Stimulated activated effector memory CD8-positive, alpha-beta T cell treated with anti-CD3 and anti-CD28 coated beads, Interleukin-12 subunit alpha, Interleukin-12 subunit beta, amount 100 ng/mL, for 72 hours (primary cell): ENCODE results near the gene MYH14.

Experiments used
- ATAC-seq: fragments of 150-1000 bp; cut with Tn5 transposase; 2 replicates; pipeline ENCODE4 v1.10.0; 2021
- DNase-seq, 2 donors: peaks; one replicate each; pipeline ENCODE4 v3.0.0; 2021 to 2022; ENCODE audit warnings: low spot score in 2 of 2
- H3K27ac Mint-ChIP-seq: one replicate; pipeline ENCODE4 v1.8.0; 2022; ENCODE audit warnings: mild to moderate bottlenecking, mixed read lengths
- H3K36me3 Mint-ChIP-seq: one replicate; pipeline ENCODE4 v1.8.0; 2022; ENCODE audit warnings: mild to moderate bottlenecking, mixed read lengths
- H3K4me1 Mint-ChIP-seq: one replicate; pipeline ENCODE4 v1.8.0; 2022; ENCODE audit warnings: mixed read lengths
- H3K4me3 Mint-ChIP-seq: one replicate; pipeline ENCODE4 v1.8.0; 2022; ENCODE audit warnings: mild to moderate bottlenecking, mixed read lengths
- H3K9me3 Mint-ChIP-seq: one replicate; pipeline ENCODE4 v1.8.0; 2022; ENCODE audit warnings: mixed read lengths

Gene MYH14

GRCh38 chr19:50276370-50277063 lies 73.1 kb downstream of the MYH14 start:
- Mint-ChIP-seq H3K36me3 (no peaks in the 10 kb centered on the region), H3K27ac (no peak overlapping the region), H3K9me3 (no peaks in the 10 kb centered on the region), H3K4me3 (no peak overlapping the region), H3K4me1 (no peaks in the 10 kb centered on the region)
- no peak for DNase-seq
- no peak for ATAC-seq

- no peak overlapping the region for H3K27ac Mint-ChIP-seq
- ATAC-seq, result no peak
These were observed 74.7 kb downstream of the MYH14 start for GRCh38 chr19:50277966-50278580.

GRCh38 chr19:50280074-50280473 lies 76.7 kb downstream of the MYH14 start:
- ATAC-seq (peak; percentile 32), DNase-seq (no peak)
- no peaks in the 10 kb centered on the region for H3K4me1 Mint-ChIP-seq
- no peaks in the 10 kb centered on the region for H3K9me3 Mint-ChIP-seq
- no peak overlapping the region for H3K27ac Mint-ChIP-seq
- no peaks in the 10 kb centered on the region for H3K36me3 Mint-ChIP-seq
- no peak overlapping the region for H3K4me3 Mint-ChIP-seq

More at GRCh38 chr19:50277966-50278580, 74.7 kb downstream of the MYH14 start:
- no peak overlapping the region for H3K4me3 Mint-ChIP-seq
- no peaks in the 10 kb centered on the region for H3K9me3 Mint-ChIP-seq
- H3K36me3 Mint-ChIP-seq, result no peaks in the 10 kb centered on the region
- no peaks in the 10 kb centered on the region for H3K4me1 Mint-ChIP-seq
- no peak for DNase-seq

DNA sequence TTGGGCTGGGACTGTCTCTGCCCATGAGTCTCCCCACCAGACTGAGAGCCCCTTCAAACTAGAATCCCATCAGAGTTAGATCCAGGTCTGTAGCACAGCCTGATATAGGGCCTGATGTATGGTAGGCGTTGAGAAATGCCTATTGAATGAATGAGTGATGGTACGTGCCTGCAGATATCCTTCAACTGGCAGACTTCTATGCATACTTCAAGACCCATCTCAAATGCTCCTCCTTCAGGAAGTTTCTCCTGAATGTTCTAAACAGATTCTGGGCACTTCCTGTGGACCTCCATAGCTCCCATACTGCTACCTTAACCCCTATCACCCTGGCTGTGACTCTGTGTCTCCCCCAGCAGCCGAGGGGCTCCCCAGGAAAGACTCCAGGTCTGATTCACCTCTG lies 77.6 kb downstream of the MYH14 start:
- no peak for ATAC-seq
- no peak overlapping the region for H3K4me3 Mint-ChIP-seq
- no peak for DNase-seq
- no peaks in the 10 kb centered on the region for H3K4me1 Mint-ChIP-seq
- peaks cover 5% of the 10 kb centered on the region for H3K9me3 Mint-ChIP-seq
- H3K36me3 Mint-ChIP-seq, result no peaks in the 10 kb centered on the region
- no peak overlapping the region for H3K27ac Mint-ChIP-seq

GRCh38 chr19:50281491-50281890 lies 78.1 kb downstream of the MYH14 start:
- Mint-ChIP-seq H3K4me3 (no peak overlapping the region), H3K4me1 (no peaks in the 10 kb centered on the region), H3K9me3 (peaks cover 9% of the 10 kb centered on the region), H3K36me3 (no peaks in the 10 kb centered on the region), H3K27ac (no peak overlapping the region)
- ATAC-seq (no peak), DNase-seq (no peak)

GRCh38 chr19:50285833-50286232 lies 82.4 kb downstream of the MYH14 start:
- Mint-ChIP-seq H3K36me3 (no peaks in the 10 kb centered on the region), H3K27ac (no peak overlapping the region), H3K4me1 (no peaks in the 10 kb centered on the region), H3K4me3 (no peak overlapping the region), H3K9me3 (peaks cover 12% of the 10 kb centered on the region)
- ATAC-seq, result no peak
- DNase-seq, result no peak

GRCh38 chr19:50286443-50286842 lies 83.0 kb downstream of the MYH14 start:
- ATAC-seq, result no peak
- no peak overlapping the region for H3K27ac Mint-ChIP-seq
- H3K9me3 Mint-ChIP-seq, result peaks cover 12% of the 10 kb centered on the region
- no peaks in the 10 kb centered on the region for H3K36me3 Mint-ChIP-seq
- DNase-seq, result no peak
- no peaks in the 10 kb centered on the region for H3K4me1 Mint-ChIP-seq
- H3K4me3 Mint-ChIP-seq, result no peak overlapping the region

- Mint-ChIP-seq H3K27ac (no peak overlapping the region), H3K4me1 (no peaks in the 10 kb centered on the region), H3K9me3 (peaks cover 12% of the 10 kb centered on the region), H3K4me3 (no peak overlapping the region), H3K36me3 (no peaks in the 10 kb centered on the region)
- ATAC-seq (no peak), DNase-seq (no peak)
These were observed 83.9 kb downstream of the MYH14 start for GRCh38 chr19:50287331-50287730.

DNA sequence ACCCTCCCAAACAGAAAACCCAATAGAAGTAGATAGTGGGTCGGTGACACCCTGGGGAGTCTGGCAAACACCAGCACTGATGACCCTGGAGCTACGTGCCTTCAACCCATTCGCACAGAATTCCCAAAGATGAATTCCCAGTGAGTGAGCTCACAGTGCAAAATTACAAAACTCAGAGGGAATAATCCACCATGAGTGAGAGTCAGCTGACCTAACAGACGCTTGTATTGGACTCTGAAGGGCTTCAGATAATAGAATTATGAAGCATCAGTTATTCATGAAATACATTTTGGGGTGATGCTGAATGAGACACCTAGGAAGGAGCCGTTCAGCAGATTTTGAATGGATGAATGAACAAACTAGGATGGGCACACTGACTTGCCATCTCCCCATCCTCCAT lies 85.5 kb downstream of the MYH14 start:
- Mint-ChIP-seq H3K27ac (no peak overlapping the region), H3K9me3 (peaks cover 12% of the 10 kb centered on the region), H3K4me1 (no peaks in the 10 kb centered on the region), H3K4me3 (no peak overlapping the region), H3K36me3 (no peaks in the 10 kb centered on the region)
- ATAC-seq (no peak), DNase-seq (no peak)

DNA sequence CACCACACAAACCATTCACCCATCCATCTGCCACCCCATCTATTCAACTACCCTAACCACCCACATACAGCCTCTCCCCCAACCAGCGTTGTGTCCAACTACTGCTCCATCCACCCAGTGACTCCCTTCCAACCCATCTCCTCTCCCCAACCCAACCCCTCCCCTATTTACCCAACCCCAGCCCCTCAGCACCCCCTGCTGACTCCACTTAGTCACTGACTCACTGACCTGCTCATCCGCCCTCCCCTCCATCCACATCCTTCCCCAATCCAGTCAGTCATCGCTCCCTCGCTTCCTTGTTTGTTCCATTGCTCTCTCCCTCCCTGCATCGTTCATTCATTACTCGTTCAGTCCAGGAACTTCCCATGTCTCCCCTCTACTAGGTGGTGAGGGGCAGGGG lies 86.6 kb downstream of the MYH14 start:
- Mint-ChIP-seq H3K4me1 (no peaks in the 10 kb centered on the region), H3K9me3 (peaks cover 12% of the 10 kb centered on the region), H3K27ac (no peak overlapping the region), H3K4me3 (no peak overlapping the region), H3K36me3 (no peaks in the 10 kb centered on the region)
- DNase-seq (no peak), ATAC-seq (no peak)

DNA sequence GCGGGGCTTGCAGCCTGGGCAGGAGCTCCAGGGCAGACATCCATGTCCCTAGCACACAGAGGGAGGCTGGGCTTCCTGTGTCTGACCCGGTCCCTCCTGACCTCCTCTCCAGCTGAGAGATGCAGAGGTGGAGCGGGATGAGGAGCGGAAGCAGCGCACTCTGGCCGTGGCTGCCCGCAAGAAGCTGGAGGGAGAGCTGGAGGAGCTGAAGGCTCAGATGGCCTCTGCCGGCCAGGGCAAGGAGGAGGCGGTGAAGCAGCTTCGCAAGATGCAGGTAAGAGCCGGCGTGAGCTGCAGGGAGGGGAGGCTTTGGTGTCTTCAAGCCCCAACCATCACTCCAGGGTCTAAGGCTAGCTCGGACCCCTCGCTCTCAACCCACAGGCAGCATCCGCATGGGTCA lies 87.4 kb downstream of the MYH14 start:
- Mint-ChIP-seq H3K4me3 (no peak overlapping the region), H3K36me3 (no peaks in the 10 kb centered on the region), H3K4me1 (no peaks in the 10 kb centered on the region), H3K27ac (no peak overlapping the region), H3K9me3 (peaks cover 10% of the 10 kb centered on the region)
- ATAC-seq (no peak), DNase-seq (no peak)

- DNase-seq (no peak), ATAC-seq (no peak)
- Mint-ChIP-seq H3K36me3 (no peaks in the 10 kb centered on the region), H3K4me3 (no peak overlapping the region), H3K9me3 (peaks cover 4% of the 10 kb centered on the region), H3K27ac (no peak overlapping the region), H3K4me1 (no peaks in the 10 kb centered on the region)
These were observed 88.9 kb downstream of the MYH14 start for GRCh38 chr19:50292216-50292827.

DNA sequence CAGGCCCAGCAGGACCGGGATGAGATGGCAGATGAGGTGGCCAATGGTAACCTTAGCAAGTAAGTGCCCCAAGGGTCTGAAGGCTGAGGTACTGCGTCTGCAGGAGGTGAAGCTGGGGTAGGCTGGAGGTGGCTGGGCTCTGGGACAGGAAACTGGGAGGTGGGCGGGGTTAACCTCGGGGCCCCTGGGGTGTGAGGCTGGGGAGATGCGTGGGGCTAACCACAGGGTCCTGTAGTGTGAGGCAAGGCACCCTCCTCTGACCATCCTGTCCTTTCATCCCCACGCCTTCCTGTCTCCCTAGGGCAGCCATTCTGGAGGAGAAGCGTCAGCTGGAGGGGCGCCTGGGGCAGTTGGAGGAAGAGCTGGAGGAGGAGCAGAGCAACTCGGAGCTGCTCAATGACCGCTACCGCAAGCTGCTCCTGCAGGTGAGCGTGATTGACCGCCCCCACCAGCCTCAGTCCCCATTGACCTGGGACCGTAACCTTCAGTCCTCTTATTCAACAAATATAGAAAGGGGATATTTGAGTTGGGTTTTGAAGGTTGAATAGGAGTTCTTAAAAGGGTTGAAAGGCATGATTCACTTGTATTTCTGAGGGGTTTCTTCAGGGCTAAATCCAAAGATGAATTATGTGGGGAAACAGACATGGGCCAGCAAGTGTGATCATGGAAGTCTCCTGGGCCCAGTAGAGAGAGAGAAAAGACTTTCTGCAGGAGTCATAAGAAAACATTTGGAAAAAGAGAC lies 90.0 kb downstream of the MYH14 start:
- H3K4me3 Mint-ChIP-seq, result no peak overlapping the region
- DNase-seq (no peak), ATAC-seq (peak; percentile 26)
- no peaks in the 10 kb centered on the region for H3K36me3 Mint-ChIP-seq
- no peaks in the 10 kb centered on the region for H3K9me3 Mint-ChIP-seq
- no peaks in the 10 kb centered on the region for H3K4me1 Mint-ChIP-seq
- no peak overlapping the region for H3K27ac Mint-ChIP-seq

GRCh38 chr19:50300051-50300450 lies 96.6 kb downstream of the MYH14 start:
- Mint-ChIP-seq H3K27ac (no peak overlapping the region), H3K36me3 (no peaks in the 10 kb centered on the region)
- ATAC-seq, result no peak

DNA sequence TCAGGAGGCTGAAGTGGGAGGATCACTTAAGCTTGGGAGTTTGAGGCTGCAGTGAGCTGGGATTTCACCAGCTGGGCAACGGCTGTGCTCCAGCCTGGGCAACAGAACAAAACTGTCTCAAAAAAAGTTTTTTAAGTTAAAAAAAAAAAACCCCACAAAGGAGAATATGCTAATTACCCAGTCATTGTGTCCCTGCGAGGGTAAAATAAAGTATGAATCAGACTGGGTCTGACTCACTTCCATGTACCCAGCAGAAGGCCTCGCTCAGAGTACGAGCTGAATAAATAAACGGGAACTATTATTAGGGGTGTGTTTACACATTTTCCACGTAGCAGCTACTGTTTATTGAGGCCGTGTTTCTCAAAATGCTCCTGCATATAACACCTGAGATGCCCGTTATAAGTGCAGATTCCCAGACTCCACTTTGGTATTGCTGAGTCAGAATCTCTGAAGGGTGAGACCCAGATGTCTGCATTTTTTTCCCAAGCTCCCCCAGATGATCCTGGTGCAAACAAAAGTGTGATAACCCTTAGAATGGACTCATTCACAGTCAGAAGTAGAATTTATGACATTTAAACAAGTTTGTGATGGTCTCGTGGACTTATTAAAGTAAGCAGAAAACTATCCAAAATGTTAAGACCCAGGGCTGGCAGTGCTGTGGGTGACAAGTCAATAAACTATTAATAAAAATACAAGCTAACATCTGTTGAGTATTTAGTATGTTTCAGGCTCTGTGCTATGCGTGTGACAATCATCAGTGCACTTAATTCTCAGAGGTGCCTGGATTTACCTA lies 97.6 kb downstream of the MYH14 start:
- Mint-ChIP-seq H3K4me1 (peaks cover 9% of the 10 kb centered on the region), H3K27ac (no peak overlapping the region), H3K9me3 (no peaks in the 10 kb centered on the region), H3K36me3 (no peaks in the 10 kb centered on the region), H3K4me3 (no peak overlapping the region)
- ATAC-seq (peak; percentile 98), DNase-seq (no peak)

More at GRCh38 chr19:50300051-50300450, 96.6 kb downstream of the MYH14 start:
- Mint-ChIP-seq H3K9me3 (no peaks in the 10 kb centered on the region), H3K4me3 (no peak overlapping the region), H3K4me1 (peaks cover 9% of the 10 kb centered on the region)
- DNase-seq, result no peak
